GM19468 (cell line): Measurements from ENCODE around the gene SEC14L6.

Experiments used
- ATAC-seq: cut with Tn5 transposase; IDR thresholded peaks from one replicate; pipeline ENCODE4 v1.9.1; 2021; ENCODE audit warnings: mild to moderate bottlenecking, moderate library complexity, moderate number of reproducible peaks; ENCODE audit not compliant: unreplicated experiment; ENCODE audit errors: extremely low read depth

Gene SEC14L6

GRCh38 chr22:30503551-30503950, 43.0 kb downstream of the SEC14L6 start:
- no peak for ATAC-seq

- no peak for ATAC-seq
Measured at GRCh38 chr22:30502911-30503310, 43.6 kb downstream of the SEC14L6 start.

GRCh38 chr22:30502153-30502552, 44.4 kb downstream of the SEC14L6 start:
- no peak for ATAC-seq

- no peak for ATAC-seq
Measured at GRCh38 chr22:30500628-30501027, 45.9 kb downstream of the SEC14L6 start.

- no peak for ATAC-seq
Measured at GRCh38 chr22:30497466-30498150, 48.9 kb downstream of the SEC14L6 start.

- no peak for ATAC-seq
Measured at GRCh38 chr22:30495041-30495784, 51.3 kb downstream of the SEC14L6 start.

GRCh38 chr22:30492144-30492543, 54.4 kb downstream of the SEC14L6 start:
- no peak for ATAC-seq

GRCh38 chr22:30491381-30491780, 55.2 kb downstream of the SEC14L6 start:
- ATAC-seq: no peak

- no peak for ATAC-seq
Measured at GRCh38 chr22:30490399-30490798, 56.1 kb downstream of the SEC14L6 start.

- no peak for ATAC-seq
Measured at GRCh38 chr22:30488121-30488520, 58.4 kb downstream of the SEC14L6 start.

GRCh38 chr22:30486661-30487115, 59.9 kb downstream of the SEC14L6 start:
- no peak for ATAC-seq

GRCh38 chr22:30486118-30486517, 60.4 kb downstream of the SEC14L6 start:
- ATAC-seq: no peak

GRCh38 chr22:30485362-30485988, 61.1 kb downstream of the SEC14L6 start:
- ATAC-seq: no peak

GRCh38 chr22:30483169-30483568, 63.4 kb downstream of the SEC14L6 start:
- no peak for ATAC-seq

GRCh38 chr22:30481711-30482110, 64.8 kb downstream of the SEC14L6 start:
- no peak for ATAC-seq

GRCh38 chr22:30479981-30480380, 66.6 kb downstream of the SEC14L6 start:
- ATAC-seq: no peak

GRCh38 chr22:30474683-30475424, 71.7 kb downstream of the SEC14L6 start:
- no peak for ATAC-seq

GRCh38 chr22:30474121-30474520, 72.4 kb downstream of the SEC14L6 start:
- no peak for ATAC-seq

- no peak for ATAC-seq
Measured at GRCh38 chr22:30472994-30473720, 73.4 kb downstream of the SEC14L6 start.
